Measurements from ENCODE around the gene GMDS.

Gene GMDS

DNA sequence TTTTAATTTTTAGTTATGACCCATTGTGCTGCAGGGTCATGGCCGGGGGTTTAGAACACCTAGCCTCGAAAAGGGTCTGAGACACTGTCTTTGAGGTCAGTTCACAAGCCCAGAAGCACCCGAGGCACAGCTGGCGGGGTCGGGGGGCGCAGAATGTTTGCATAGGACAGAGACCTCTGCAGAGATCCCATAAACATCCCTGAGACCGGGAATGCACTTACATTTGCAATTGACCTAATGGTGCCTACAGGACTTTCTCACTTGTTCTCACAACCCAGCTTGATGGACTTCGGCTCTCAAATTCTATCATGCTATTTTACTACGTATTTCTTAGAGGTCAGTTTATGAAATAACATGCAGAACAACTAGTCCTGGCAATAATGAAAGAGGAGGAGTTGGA lies 669.2 kb downstream of the GMDS start:
- no peak for DNase-seq

DNA sequence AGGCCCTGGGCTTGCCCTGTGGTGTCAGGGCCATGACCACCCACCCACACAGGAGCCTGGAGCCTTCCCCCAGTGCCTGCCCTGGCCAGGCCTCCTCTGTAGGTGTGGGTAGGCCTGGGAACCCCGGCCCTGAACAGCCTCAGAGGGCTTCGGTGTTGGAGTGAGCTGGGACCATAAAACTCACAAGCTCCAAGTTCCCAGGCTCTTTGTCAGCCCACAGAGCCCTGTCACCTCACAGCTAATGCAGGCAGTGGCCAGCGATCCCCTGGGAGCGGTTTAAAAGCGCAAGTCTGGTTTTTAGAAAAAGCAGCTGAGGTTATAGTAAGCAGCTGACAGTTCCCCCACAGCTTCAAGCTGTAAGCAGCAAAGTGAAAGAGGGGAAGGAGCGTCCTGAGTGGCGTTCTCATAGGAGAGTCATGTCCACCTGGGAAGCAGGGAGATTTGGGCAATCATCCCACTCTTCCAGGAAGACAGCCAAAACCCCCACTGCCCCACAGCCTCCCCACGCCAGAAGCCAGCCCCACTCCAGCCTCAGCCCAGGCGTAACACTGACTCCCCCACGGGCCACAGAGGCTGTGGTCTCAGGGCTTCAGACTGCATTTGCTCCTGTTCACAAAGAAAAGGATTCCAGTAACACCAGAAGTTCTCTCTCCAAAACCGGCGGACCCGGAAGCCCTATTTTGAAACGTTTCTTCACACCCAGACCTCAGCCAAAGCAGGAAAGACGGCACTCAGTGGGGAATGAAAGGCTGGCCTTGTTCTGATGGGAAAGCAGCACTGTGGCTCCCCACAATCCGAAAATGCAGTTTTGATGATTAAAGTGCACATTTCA lies 670.0 kb downstream of the GMDS start:
- no peak for DNase-seq

DNA sequence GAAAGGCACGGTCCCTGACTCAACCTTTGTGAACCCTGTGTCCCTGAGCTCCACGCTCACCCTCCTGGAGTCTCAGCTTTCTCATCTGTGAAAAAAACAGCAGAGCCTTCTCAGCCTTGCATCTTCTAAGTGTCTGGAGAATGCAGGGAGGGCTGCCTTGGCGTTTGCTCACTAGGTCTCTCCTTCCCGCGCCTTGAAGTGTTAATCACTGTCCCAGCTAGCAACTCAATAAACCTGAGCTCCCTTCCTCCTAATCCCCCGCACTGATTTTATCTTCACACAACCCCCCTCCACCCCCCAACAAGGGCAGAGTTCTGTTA lies 670.6 kb downstream of the GMDS start:
- DNase-seq, result no peak

DNA sequence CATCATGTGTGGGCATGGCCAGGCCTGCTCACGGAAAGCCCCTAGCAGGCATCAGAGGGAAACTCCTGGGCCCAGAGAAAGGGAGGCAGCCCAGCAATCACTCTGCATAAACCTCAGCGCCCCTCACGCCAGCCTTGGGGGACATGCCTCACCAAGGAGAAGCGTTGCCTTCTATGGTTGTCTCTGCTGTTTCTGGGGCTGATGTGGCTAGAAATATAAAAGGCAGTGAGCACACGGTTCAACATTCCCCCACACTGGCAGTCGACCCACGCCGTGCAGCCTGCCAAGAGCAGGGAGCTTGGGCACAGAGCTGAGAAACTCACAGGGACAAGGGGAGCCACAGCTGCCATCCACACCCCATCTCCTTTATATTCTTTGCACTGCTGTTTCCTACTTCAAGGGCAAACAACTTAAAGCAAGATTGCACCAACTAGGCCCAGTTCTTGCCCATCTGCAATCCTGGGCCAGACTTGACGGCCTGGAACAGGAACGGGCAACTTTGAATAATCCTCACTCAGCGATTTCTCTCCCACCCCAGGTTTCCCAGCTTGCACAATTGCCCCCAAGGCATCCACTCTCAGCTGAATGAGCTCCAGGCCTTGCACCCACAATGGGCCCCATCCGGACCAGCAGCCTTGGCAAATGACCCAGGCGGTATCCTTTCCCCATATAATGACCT lies 671.2 kb downstream of the GMDS start:
- no peak for DNase-seq
